NCI-H2196 (cell line): ENCODE data around the gene NFATC1.

Experiments used
- DNase-seq: peaks from one replicate; lab custom pipeline; 2025; ENCODE audit not compliant: unreplicated experiment; lab: John Stamatoyannopoulos, UW

The NFATC1 gene

DNA sequence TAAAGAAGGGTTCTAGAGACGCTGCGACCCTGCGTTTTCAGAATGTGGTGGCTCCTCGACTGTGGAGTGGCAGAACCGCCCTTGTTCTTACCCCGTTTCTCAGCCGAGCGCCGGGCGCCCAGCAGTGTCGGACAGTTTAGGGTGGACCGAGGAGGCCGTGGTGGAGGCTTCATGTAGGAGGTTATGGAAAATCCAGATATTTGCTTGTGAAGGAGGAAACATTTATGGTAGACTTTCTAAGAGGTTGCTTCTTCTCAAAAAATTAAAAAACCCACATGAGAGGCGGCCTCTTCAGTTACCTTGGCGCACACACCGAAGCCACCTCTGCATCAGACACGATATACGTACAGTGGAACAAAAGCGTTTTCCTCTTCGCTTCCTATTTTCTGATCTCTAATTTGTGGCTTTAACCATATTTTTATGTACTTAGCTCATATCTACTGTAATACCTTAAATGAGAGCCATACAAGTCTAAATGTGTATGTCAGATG is 120.8 kb downstream of the NFATC1 start:
- DNase-seq, result no peak

DNA sequence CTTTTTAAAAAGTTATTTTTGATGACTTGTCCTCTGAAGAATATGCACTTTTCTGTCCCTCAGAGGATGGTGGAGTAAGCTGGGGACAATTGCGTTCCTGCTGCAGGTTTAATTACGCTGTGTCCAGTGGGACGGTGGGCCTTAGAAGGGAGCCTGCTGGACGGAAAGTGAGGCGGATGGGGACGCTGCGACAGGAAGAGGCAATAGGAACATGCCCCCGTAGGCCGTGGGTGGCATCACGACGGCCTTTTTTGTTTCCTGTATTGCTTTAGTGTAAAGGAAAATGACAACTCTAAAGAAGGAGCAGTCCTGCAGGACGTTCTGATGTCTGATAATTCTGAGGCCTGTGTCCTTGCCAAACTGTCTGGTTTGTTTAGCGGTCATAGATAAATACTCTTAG is 121.6 kb downstream of the NFATC1 start:
- DNase-seq, result no peak

DNA sequence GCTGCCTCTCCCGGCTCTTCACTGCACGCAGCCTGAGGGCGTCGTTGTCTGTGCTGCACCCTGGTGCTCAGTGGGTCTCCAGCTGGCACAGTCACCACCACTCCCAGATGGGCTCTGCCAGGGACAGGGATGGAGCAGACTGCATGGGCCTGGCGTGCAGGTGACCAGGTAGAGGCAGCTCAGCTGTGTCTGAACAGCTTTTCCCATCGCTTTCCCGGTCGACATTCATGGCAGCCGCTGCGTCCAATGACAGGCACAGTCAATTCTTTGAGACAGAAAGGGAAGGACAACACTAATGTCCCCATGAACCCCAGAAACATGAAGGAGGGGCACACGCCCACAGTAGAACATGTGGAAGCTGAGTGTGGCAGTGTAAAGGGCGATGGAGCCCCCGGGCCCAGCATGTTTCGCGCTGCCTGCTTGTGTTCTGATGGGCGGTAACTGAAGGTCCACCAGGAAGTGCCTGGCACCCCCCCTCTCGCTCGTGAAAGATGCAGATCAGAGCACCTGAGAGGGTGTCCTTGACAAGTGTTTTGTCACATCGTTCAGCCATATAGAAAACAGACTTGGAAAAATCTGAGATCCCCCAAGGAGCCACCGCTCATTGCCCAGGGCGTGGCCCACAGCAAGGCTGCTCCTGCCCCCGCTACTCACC is 122.4 kb downstream of the NFATC1 start:
- DNase-seq, result no peak

DNA sequence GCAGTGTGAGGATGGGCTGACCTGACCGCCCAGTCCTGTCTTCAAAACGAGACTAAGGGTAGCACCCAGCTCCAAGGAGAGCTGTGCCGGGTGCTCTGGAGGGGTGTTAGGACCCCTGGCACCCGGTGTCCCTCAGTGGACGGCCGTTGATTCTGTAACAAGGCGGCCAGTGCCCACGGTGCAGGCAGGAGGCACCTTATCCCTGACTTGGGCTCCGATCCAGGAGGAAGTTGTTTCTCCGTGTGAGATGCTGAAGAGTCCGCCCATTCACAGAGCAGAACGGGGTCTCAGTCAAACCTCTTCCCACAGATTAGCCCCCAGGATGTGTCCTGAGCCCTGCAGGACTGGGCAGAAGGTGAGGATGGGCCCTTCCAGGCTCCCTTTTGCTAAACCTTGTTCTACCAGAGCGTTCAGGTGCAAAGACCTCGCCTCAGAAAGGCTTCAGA is 123.0 kb downstream of the NFATC1 start:
- no peak for DNase-seq

GRCh38 chr18:79519751-79520477 is 124.2 kb downstream of the NFATC1 start:
- no peak for DNase-seq

GRCh38 chr18:79520478-79521390 is 125.0 kb downstream of the NFATC1 start:
- no peak for DNase-seq

- DNase-seq, result no peak
Observed at GRCh38 chr18:79521416-79522205, 125.9 kb downstream of the NFATC1 start.

DNA sequence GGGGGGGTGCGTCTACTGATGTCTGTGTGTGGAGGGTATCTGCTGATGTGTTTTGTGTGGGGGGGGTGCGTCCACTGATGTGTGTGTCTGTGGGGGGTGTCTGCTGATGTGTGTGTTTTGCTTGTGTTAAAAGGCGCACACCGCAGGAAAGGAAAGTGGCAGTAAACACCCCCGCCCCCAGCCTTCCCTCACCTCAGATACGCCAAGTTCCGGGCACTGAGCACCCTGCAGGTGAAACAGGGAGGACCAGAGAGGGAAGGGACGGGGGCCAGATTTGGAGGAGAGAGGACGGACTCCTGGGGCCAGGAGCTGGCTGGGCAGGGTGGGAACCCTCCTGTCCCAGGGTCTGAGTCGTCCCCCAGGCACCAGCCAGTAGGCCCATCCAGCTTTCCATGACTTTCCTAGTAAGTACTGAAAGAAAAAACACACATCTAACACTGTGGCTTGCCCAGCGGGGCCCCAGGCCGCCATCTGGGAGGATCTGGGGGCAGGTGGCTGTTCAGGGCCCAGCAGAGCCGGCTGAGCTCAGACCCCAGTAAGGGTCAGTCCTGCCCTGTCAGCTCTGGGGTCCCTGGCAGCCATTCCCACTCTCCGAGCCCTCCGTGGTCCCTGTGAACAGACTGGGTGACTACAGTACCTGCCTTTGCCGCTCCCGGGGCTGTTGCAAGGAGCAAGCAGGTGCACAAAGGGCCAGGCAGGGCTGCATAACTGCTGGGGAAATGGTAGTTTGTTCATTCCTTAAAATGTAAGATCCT is 126.9 kb downstream of the NFATC1 start:
- no peak for DNase-seq

DNA sequence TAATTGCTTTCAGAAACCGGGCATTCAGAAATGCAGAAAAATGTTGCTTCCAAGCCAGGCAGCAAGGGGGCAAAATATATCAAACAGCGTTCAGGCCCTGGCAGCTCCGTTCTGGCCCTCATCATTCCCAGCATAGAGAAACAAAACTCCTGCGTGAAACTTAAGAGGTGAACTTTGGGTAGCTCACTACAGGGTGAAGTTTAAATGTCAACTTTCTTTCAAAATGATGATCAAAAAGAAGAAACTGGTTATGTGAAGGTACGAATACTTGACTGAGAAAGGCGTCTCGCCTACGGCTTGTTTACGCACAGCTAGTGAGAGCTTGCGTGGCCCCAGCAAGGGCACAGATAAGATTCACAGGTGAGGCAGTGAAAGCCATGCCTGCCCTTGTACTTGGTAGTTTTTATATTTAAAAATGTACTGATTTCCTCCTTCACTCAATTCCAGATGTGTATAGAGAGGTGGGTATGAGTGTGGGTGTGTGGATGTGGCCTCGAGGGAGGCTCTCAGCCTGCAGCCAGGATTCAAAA is 127.5 kb downstream of the NFATC1 start:
- DNase-seq, result no peak

GRCh38 chr18:79523736-79524180 is 128.0 kb downstream of the NFATC1 start:
- DNase-seq, result no peak

- DNase-seq, result no peak
Observed at GRCh38 chr18:79524181-79525078, 128.7 kb downstream of the NFATC1 start.

GRCh38 chr18:79525556-79526467 is 130.1 kb downstream of the NFATC1 start:
- DNase-seq, result no peak

- DNase-seq, result no peak
Observed at GRCh38 chr18:79526468-79527460, 131.0 kb downstream of the NFATC1 start.

DNA sequence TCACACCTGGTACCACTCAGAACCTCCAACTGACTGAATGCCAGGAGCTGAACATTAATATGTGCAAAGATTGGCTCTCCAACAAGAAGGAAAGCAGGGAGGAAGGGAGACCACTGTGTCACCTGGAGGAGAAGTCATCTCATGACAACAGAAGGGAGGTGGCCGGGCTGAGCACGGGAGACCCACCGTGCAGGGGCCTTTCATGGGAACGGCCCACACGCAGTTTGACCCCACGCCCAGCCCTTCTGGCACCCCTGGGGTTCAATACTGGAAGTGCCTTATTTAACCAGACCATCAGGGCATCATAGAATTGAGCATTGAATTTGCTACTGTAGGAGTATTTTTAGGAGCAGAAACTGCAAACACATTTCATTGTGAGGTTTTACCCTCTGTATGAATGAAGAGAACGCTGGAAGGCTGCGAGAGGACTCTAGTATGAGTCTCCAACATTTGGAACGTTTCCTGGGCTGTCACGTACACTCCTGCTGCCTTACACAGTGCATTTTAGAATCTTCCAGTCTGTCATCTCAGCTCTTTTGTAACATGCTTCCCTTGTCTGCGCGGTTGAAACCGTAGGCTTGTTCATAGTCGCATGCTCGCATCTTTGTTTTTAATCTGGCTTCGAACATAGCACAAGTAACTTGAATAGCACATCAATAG is 132.1 kb downstream of the NFATC1 start:
- no peak for DNase-seq

DNA sequence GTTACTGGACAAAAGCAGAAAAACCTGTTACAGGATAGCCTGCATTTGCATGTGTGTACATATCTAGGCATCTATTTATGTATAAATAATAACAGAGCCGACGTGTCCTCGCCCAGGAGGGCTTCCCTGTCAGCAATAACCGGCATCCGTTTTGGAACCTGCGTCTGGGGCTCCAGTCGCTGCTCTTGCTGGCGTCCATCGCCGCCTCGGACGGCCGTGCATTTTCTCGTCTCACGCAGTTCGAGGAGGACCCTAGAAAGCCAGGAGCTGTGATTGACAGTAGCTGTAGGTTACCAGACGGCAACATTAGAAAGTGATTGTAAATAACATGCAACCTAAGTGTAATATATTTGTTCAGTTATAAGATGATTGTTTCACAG is 132.6 kb downstream of the NFATC1 start:
- no peak for DNase-seq

GRCh38 chr18:79528846-79529245 is 133.1 kb downstream of the NFATC1 start:
- DNase-seq, result peak; percentile 57
